ENCODE data around the gene FAM13C.

DNA sequence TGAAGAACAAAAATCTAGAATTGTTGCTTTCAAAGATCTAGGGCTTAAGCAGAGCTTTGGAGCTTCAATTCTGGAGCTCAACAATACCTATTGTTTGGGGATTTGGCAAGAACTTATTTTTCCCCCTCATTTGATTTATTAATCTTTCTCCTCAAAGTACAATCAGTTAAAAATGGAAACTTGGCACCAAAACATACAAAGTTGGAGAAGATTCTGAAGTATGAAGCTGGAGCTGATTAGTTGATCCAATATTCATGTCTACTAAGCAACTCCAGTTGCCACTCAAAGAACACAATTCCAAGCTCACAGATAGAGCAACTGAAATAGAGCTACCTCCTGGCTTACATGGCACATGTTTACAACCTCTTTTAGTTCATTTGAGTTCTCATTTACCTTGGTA lies 3.8 kb downstream of the FAM13C start:
- TF ChIP-seq, protein P1, sequence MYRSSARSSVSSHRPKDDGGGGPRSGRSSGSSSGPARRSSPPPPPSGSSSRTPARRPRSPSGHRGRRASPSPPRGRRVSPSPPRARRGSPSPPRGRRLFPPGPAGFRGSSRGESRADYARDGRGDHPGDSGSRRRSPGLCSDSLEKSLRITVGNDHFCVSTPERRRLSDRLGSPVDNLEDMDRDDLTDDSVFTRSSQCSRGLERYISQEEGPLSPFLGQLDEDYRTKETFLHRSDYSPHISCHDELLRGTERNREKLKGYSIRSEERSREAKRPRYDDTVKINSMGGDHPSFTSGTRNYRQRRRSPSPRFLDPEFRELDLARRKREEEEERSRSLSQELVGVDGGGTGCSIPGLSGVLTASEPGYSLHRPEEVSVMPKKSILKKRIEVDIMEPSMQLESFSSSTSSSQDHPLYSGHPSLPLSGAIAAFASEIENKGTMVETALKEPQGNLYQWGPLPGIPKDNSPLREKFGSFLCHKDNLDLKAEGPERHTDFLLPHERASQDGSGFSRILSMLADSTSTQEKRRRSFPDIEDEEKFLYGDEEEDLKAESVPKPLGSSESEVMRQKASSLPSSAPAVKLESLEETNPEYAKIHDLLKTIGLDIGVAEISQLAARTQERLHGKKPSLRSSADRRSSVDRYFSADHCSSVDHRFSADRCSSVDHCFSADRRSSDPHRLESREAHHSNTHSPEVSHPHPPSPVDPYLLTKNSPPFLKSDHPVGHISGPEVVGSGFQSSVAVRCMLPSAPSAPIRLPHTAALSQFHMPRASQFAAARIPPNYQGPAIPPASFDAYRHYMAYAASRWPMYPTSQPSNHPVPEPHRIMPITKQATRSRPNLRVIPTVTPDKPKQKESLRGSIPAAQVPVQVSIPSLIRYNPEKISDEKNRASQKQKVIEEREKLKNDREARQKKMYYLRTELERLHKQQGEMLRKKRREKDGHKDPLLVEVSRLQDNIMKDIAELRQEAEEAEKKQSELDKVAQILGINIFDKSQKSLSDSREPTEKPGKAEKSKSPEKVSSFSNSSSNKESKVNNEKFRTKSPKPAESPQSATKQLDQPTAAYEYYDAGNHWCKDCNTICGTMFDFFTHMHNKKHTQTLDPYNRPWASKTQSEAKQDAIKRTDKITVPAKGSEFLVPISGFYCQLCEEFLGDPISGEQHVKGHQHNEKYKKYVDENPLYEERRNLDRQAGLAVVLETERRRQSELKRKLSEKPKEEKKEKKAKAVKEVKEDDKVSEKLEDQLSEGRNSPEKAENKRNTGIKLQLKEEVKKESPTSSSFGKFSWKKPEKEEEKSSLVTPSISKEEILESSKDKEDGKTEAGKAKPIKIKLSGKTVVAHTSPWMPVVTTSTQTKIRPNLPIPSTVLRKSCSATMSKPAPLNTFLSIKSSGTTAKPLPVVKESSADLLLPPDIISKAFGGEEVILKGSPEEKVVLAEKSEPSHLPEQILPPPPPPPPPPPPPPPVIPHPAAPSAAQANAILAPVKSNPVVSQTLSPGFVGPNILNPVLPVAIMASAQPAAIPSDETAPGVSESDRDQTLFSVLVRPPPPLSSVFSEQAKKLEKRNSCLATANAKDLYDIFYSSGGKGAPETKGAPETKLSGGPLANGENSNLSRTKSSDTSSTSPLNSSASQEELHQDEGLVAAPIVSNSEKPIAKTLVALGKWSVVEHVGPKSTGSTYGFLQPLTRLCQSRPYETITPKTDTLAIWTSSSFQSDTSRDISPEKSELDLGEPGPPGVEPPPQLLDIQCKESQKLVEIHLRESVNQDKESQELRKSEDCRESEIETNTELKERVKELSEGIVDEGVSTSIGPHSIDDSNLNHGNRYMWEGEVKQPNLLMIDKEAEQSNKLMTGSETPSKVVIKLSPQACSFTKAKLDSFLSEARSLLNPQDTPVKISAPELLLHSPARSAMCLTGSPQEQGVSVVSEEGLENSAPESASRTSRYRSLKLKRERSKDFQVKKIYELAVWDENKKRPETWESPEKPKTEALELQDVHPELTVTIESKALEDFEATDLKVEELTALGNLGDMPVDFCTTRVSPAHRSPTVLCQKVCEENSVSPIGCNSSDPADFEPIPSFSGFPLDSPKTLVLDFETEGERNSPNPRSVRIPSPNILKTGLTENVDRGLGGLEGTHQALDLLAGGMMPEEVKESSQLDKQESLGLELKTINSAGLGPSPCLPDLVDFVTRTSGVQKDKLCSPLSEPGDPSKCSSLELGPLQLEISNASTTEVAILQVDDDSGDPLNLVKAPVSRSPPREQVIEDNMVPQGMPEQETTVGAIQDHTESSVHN (IDR thresholded peaks at IDR 0.05; ENCODE audit: borderline replicate concordance in 1 of 2, low read depth in 1 of 2): no peak
- TF ChIP-seq SIRT6 (IDR thresholded peaks at IDR 0.05; ENCODE audit: low read depth, low read length) (no peak), POLR2A (conservative IDR thresholded peaks at IDR 0.05) (no peak), RAD21 (CRISPR knock-in tag; conservative IDR thresholded peaks at IDR 0.05 in 1 of 2, IDR thresholded peaks at IDR 0.05 in 1 of 2) (no peak), TEAD2 (tag; IDR thresholded peaks at IDR 0.05) (no peak), ZNF274 (IDR thresholded peaks at IDR 0.05; ENCODE audit: borderline replicate concordance, low read depth, low read length) (no peak), ATF1 (CRISPR knock-in tag; IDR thresholded peaks at IDR 0.05) (no peak), ATF1 (tag; IDR thresholded peaks at IDR 0.05) (no peak)
- TF ChIP-seq, protein P2, sequence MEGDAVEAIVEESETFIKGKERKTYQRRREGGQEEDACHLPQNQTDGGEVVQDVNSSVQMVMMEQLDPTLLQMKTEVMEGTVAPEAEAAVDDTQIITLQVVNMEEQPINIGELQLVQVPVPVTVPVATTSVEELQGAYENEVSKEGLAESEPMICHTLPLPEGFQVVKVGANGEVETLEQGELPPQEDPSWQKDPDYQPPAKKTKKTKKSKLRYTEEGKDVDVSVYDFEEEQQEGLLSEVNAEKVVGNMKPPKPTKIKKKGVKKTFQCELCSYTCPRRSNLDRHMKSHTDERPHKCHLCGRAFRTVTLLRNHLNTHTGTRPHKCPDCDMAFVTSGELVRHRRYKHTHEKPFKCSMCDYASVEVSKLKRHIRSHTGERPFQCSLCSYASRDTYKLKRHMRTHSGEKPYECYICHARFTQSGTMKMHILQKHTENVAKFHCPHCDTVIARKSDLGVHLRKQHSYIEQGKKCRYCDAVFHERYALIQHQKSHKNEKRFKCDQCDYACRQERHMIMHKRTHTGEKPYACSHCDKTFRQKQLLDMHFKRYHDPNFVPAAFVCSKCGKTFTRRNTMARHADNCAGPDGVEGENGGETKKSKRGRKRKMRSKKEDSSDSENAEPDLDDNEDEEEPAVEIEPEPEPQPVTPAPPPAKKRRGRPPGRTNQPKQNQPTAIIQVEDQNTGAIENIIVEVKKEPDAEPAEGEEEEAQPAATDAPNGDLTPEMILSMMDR (IDR thresholded peaks at IDR 0.05 in 2 of 3, conservative IDR thresholded peaks at IDR 0.05 in 1 of 3; ENCODE audit: insufficient read depth in 2 of 3, low read depth in 1 of 3, low read length in 3 of 3): no peak
